Endothelial cell of coronary artery (primary cell): ENCODE results near the gene BAZ1A. TPM values are rescaled to one million over a fixed set of nuclear protein-coding genes. Genes with fewer than 3 reads are reported as not detected.

Experiments used
- total RNA-seq: library from RNA; depleted of rRNA; stranded (reverse); fragments of >200 nt; gene quantifications from 2 replicates; pipeline ENCODE4 v1.2.3, GENCODE V29; 2014

BAZ1A gene
- 43.9 and 52.3 TPM in 2 replicates for total RNA-seq

GRCh38 chr14:34875031-34875922, at the start of gene BAZ1A:
TSS of gene BAZ1A (minus strand) at chr14:34875360. CDS start at chr14:34874604, 756 bp downstream.

GRCh38 chr14:34714320-34715126, 160.6 kb downstream of the BAZ1A start, which contains the start of gene CFL2:
TSS of gene CFL2 (minus strand) at chr14:34714593. CDS start at chr14:34714540, 53 bp downstream.

Other genes with a start within 250 kb of the BAZ1A start
- 90.6 and 109 TPM in 2 replicates for gene SNX6, start 245.2 kb downstream of the BAZ1A start, total RNA-seq
- 39.6 and 43.0 TPM in 2 replicates for gene CFL2, start 160.8 kb downstream of the BAZ1A start, total RNA-seq
- gene SRP54, start 107.6 kb upstream of the BAZ1A start, total RNA-seq = 70.7 and 79.6 TPM in 2 replicates
- gene FAM177A1, start 170.9 kb upstream of the BAZ1A start, total RNA-seq = 30.1 and 46.3 TPM in 2 replicates
- 31.3 and 40.3 TPM in 2 replicates for gene PPP2R3C, start 246.6 kb upstream of the BAZ1A start, total RNA-seq
- 19.9 and 21.6 TPM in 2 replicates for gene PRORP, start 247.2 kb upstream of the BAZ1A start, total RNA-seq